Retinal pigment epithelial cell (primary cell): Measurements from ENCODE around the gene HOXD11.

ENCODE experiments used
- DNase-seq: peaks from one replicate; pipeline ENCODE4 v3.0.0-alpha.2; 2010; ENCODE audit warnings: low read depth
- H3K4me3 ChIP-seq: 2 replicates; pipeline ENCODE4 v1.5.1; 2011; ENCODE audit warnings: mild to moderate bottlenecking, low read length, control low read depth, moderate library complexity
- TF ChIP-seq, protein P1 (sequence below): conservative IDR thresholded peaks from 2 replicates; pipeline ENCODE4 v1.5.1; 2011; ENCODE audit warnings: low read depth, low read length, control low read depth, inconsistent platforms

The HOXD11 gene

GRCh38 chr2:176104316-176105077, 2.6 kb upstream of the HOXD11 start:
- TF ChIP-seq, protein P1, sequence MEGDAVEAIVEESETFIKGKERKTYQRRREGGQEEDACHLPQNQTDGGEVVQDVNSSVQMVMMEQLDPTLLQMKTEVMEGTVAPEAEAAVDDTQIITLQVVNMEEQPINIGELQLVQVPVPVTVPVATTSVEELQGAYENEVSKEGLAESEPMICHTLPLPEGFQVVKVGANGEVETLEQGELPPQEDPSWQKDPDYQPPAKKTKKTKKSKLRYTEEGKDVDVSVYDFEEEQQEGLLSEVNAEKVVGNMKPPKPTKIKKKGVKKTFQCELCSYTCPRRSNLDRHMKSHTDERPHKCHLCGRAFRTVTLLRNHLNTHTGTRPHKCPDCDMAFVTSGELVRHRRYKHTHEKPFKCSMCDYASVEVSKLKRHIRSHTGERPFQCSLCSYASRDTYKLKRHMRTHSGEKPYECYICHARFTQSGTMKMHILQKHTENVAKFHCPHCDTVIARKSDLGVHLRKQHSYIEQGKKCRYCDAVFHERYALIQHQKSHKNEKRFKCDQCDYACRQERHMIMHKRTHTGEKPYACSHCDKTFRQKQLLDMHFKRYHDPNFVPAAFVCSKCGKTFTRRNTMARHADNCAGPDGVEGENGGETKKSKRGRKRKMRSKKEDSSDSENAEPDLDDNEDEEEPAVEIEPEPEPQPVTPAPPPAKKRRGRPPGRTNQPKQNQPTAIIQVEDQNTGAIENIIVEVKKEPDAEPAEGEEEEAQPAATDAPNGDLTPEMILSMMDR: no peak
- no peak for DNase-seq
- H3K4me3 ChIP-seq: no peak overlapping the region

GRCh38 chr2:176105078-176105729, 1.9 kb upstream of the HOXD11 start:
- TF ChIP-seq, protein P1: no peak
- DNase-seq: no peak
- H3K4me3 ChIP-seq: no peak overlapping the region

DNA sequence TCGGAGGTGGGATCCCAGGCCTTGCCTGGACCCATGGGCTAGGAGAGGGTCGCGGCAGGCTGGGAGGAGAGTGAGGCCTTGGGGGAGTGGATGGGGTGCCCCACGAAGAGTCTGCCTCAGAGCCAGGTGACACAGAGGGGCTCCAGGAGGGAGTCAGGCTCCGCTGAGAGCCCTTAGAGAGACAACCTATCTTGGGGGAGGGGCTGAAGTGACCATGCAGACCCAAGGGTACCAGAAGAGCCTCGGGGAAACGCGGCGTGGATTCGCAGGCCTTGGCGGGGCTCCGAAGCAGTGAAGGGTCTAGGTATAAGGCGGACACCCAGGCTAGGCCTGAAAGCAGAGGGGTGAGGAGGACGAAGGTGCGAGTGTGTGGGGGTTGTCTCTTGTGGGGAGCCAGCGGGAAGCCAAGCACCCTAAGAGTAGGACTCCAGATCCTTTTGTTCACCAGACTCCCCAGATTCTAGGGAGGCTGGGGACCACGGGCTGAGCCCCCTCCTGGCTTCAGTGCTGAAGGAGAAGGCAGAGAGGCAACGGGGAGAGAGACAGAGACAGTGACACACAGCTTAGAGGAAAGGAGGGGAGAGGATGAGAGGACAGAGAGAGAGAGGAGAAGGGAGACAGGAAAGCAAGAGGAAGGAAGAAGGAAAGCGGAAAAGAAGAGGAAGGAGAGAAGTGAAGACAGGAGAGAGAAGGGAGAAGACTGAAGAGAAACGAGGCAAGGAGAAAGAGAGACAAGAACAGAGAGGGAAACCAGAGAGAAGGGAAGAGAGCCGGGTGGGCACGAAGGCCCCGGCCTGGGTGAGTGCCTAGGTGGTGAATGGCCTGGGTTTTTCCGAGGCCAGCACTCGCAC, 1.1 kb upstream of the HOXD11 start:
- no peak overlapping the region for H3K4me3 ChIP-seq
- TF ChIP-seq, protein P1: no peak
- no peak for DNase-seq

DNA sequence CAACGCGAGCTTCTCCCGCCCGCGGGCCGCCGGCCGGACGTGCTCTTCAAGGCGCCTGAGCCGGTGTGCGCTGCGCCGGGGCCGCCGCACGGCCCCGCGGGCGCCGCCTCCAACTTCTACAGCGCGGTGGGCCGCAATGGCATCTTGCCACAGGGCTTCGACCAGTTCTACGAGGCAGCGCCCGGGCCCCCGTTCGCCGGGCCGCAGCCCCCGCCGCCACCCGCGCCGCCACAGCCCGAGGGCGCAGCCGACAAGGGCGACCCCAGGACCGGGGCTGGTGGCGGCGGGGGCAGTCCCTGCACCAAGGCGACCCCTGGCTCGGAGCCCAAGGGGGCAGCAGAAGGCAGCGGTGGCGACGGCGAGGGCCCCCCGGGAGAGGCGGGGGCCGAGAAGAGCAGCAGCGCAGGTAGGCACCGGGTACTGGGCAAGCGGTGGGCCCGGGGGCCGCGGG, 676 bp downstream of the HOXD11 start:
- no peak for DNase-seq
- TF ChIP-seq, protein P1: no peak
- H3K4me3 ChIP-seq: no peak overlapping the region

GRCh38 chr2:176109192-176109901, 2.3 kb downstream of the HOXD11 start:
- no peak overlapping the region for H3K4me3 ChIP-seq
- TF ChIP-seq, protein P1: no peak
- DNase-seq: no peak

DNA sequence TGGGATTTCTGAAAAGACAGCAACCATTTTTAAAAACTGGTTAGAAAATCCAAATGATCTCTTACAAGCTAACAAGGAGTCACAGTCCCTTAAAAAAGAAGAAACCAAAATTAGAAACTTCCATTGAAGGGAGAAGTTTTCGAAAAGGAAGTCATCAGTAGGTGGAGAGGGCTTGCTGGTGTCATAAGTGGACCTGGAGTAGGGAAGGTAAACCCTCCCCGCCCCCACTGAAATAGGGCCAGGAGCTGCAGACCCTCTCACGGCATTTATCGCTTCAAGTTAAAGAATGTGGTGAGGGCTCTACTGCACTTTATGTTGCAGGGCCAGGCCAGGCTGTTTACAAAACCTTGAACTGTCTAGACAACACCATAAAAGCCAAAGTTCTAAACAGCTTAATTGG, 2.9 kb downstream of the HOXD11 start:
- no peak for DNase-seq
- TF ChIP-seq, protein P1: no peak
- no peak overlapping the region for H3K4me3 ChIP-seq
